Liver (tissue), 9 donors: ENCODE data around the gene DNAJC6. TPM values are rescaled to one million over a fixed set of nuclear protein-coding genes. Genes with fewer than 3 reads are reported as not detected.

Source experiments
- DNase-seq: peaks from one replicate; pipeline ENCODE4 v3.0.0-alpha.2; 2017; ENCODE audit warnings: low spot score
- H3K27ac ChIP-seq, 2 donors: one replicate each; pipeline ENCODE4 v1.7.0; 2013; ENCODE audit warnings: inconsistent platforms in 2 of 2, low read length in 2 of 2, control low read depth in 1 of 2, low read depth in 1 of 2, mild to moderate bottlenecking in 1 of 2
- H3K27me3 ChIP-seq, 4 donors: one replicate each; pipeline versions ENCODE4 v1.6.1 to v1.7.0; 2013; ENCODE audit warnings: low read length in 3 of 4, inconsistent platforms in 1 of 4, mild to moderate bottlenecking in 1 of 4, moderate library complexity in 1 of 4; ENCODE audit not compliant: control insufficient read depth in 4 of 4, insufficient read depth in 4 of 4
- H3K36me3 ChIP-seq, 4 donors: one replicate each; pipeline versions ENCODE4 v1.6.1 to v1.7.0; 2013; ENCODE audit warnings: low read length in 3 of 4, mild to moderate bottlenecking in 3 of 4, low read depth in 1 of 4, moderate library complexity in 1 of 4; ENCODE audit not compliant: control insufficient read depth in 4 of 4, insufficient read depth in 3 of 4
- H3K4me1 ChIP-seq, 4 donors: one replicate each; pipeline versions ENCODE4 v1.6.1 to v1.7.0; 2013; ENCODE audit warnings: low read length in 3 of 4, mild to moderate bottlenecking in 3 of 4, moderate library complexity in 1 of 4; ENCODE audit not compliant: control insufficient read depth in 4 of 4, insufficient read depth in 4 of 4
- H3K4me3 ChIP-seq, 3 donors: one replicate each; pipeline versions ENCODE4 v1.6.1 to v1.7.0; 2013; ENCODE audit warnings: low read length in 3 of 3, control low read depth in 1 of 3, low read depth in 1 of 3, mild to moderate bottlenecking in 1 of 3
- H3K9ac ChIP-seq, 2 donors: one replicate each; pipeline ENCODE4 v1.7.0; 2013; ENCODE audit warnings: low read length in 2 of 2, mild to moderate bottlenecking in 2 of 2, moderate library complexity in 2 of 2, control low read depth in 1 of 2, low read depth in 1 of 2
- H3K9me3 ChIP-seq, 4 donors: one replicate each; pipeline versions ENCODE4 v1.6.1 to v1.7.0; 2013; ENCODE audit warnings: low read length in 3 of 4; ENCODE audit not compliant: control insufficient read depth in 4 of 4
- CTCF ChIP-seq: fragments of 150-350 bp; IDR thresholded peaks from 2 replicates; pipeline ENCODE4 v1.5.1; 2017; ENCODE audit warnings: improper control_type of control experiment, low read depth, low read length; ENCODE audit not compliant: missing input control
- EGR1 ChIP-seq, 2 donors: IDR thresholded peaks; 2 replicates each; pipeline ENCODE4 v1.6.1; 2016 to 2018; ENCODE audit warnings: antibody characterized with exemption in 2 of 2, low read depth in 2 of 2
- FOXA1 ChIP-seq: IDR thresholded peaks from 2 replicates; pipeline ENCODE4 v1.6.1; 2016; ENCODE audit warnings: antibody characterized with exemption
- FOXA2 ChIP-seq: IDR thresholded peaks from 2 replicates; pipeline ENCODE4 v1.6.1; 2016; ENCODE audit warnings: antibody characterized with exemption
- GABPA ChIP-seq, 2 donors: IDR thresholded peaks in 1 of 2; conservative IDR thresholded peaks in 1 of 2; 2 replicates each; pipeline ENCODE4 v1.6.1; 2016; ENCODE audit warnings: antibody characterized with exemption in 2 of 2, mild to moderate bottlenecking in 1 of 2, moderate library complexity in 1 of 2
- JUND ChIP-seq, 2 donors: IDR thresholded peaks; 2 replicates each; pipeline ENCODE4 v1.6.1; 2016; ENCODE audit warnings: antibody characterized with exemption in 2 of 2
- RAD21 ChIP-seq, 2 donors: IDR thresholded peaks; 2 replicates each; pipeline ENCODE4 v1.6.1; 2016; ENCODE audit warnings: antibody characterized with exemption in 2 of 2, mild to moderate bottlenecking in 2 of 2
- RXRA ChIP-seq, 2 donors: IDR thresholded peaks; 2 replicates each; pipeline ENCODE4 v1.6.1; 2017 to 2018; ENCODE audit warnings: antibody characterized with exemption in 2 of 2, mild to moderate bottlenecking in 1 of 2
- SP1 ChIP-seq: IDR thresholded peaks from 2 replicates; pipeline ENCODE4 v1.6.1; 2018; ENCODE audit warnings: antibody characterized with exemption, mild to moderate bottlenecking
- YY1 ChIP-seq: IDR thresholded peaks from 2 replicates; pipeline ENCODE4 v1.6.1; 2016; ENCODE audit warnings: antibody characterized with exemption, mild to moderate bottlenecking
- ZBTB33 ChIP-seq: IDR thresholded peaks from 2 replicates; pipeline ENCODE4 v1.6.1; 2016; ENCODE audit warnings: antibody characterized with exemption
- WGBS: extraction: QIAGEN DNeasy Blood & Tissue Kit; methylation state at CpG from one replicate; pipeline ENCODE4 v1.1.7; 2013; 5-methylcytosine and 5-hydroxymethylcytosine counted together
- polyA plus RNA-seq, 2 donors: library from polyadenylated mRNA; stranded (reverse) in 1 of 2; unstranded in 1 of 2; fragments of 200-250 nt in 1 of 2; fragments of >200 nt in 1 of 2; fragmentation: Nextera tagmentation in 1 of 2; extraction: Ambion mirVana in 1 of 2; gene quantifications; one replicate each; pipeline versions ENCODE4 v1.2.1 to v1.2.3, GENCODE V29; 2013 to 2015
- total RNA-seq, 2 donors: library from RNA; depleted of rRNA; stranded (reverse); fragments of >200 nt; gene quantifications; one replicate each; pipeline ENCODE4 v1.2.3, GENCODE V29; 2014
- TF ChIP-seq, protein P1 (sequence below): IDR thresholded peaks from 2 replicates; pipeline ENCODE4 v1.6.1; 2016; ENCODE audit warnings: antibody characterized with exemption
- TF ChIP-seq, protein P2 (sequence below): IDR thresholded peaks from 2 replicates; pipeline ENCODE4 v1.6.1; 2016; ENCODE audit warnings: antibody characterized with exemption, mild to moderate bottlenecking
- donor health status: healthy.
- donor health status: healthy.
- donor health status: healthy.
- donor health status: healthy.
- donor health status: healthy.

DNAJC6 gene
- total and polyA plus RNA-seq, 4 donors, result 0.15 to 35.0 (median 0.30) TPM

DNA sequence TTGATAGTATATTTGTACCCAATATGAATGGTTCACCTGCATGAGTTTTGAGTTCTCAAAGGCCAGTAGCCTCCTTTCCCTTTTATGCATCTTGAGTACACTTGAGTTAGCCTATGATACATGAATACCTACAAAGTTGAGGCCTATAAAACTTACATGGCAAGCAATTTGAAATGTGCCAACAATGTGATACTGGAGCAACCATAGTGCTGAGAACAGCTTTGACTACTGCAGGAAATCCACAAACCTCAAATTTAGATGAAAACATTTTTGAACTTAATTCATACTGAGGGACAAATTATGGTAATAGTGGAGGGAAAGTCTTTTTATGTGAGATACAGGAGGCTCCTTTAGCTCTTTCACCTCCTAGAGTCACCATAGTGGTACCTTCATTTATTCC is 148.5 kb downstream of the DNAJC6 start:
- TF ChIP-seq, protein P1, sequence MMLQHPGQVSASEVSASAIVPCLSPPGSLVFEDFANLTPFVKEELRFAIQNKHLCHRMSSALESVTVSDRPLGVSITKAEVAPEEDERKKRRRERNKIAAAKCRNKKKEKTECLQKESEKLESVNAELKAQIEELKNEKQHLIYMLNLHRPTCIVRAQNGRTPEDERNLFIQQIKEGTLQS, result no peak
- TF ChIP-seq JUND (IDR thresholded peaks at IDR 0.05), result no peak
- no peak for TF ChIP-seq GABPA (IDR thresholded peaks at IDR 0.05 in 1 of 2, conservative IDR thresholded peaks at IDR 0.05 in 1 of 2)
- DNase-seq, result no peak
- Histone ChIP-seq H3K9ac (no peak overlapping the region), H3K4me1 (peaks cover 0 to 3% (median 0%) of the 10 kb centered on the region in 4 donors), H3K27me3 (no peaks in the 10 kb centered on the region), H3K4me3 (no peak overlapping the region), H3K9me3 (no peaks in the 10 kb centered on the region), H3K27ac (no peak overlapping the region), H3K36me3 (no peaks in the 10 kb centered on the region)

- 66% methylated on average over 2 of the region's 2 CpGs for WGBS
- H3K9me3 ChIP-seq, result no peaks in the 10 kb centered on the region
- H3K4me3 ChIP-seq, result no peak overlapping the region
- H3K9ac ChIP-seq, result no peak overlapping the region
- peaks cover 0 to 3% (median 0%) of the 10 kb centered on the region in 4 donors for H3K4me1 ChIP-seq
- TF ChIP-seq YY1 (no peak), RXRA (IDR thresholded peaks at IDR 0.05) (no peak), FOXA2 (no peak), ZBTB33 (no peak)
- no peaks in the 10 kb centered on the region for H3K27me3 ChIP-seq
- no peak overlapping the region for H3K27ac ChIP-seq
- no peak for DNase-seq
- no peaks in the 10 kb centered on the region for H3K36me3 ChIP-seq
Observed at GRCh38 chr1:65458730-65459396, 149.5 kb downstream of the DNAJC6 start.

GRCh38 chr1:65459397-65459768 is 150.0 kb downstream of the DNAJC6 start:
- Histone ChIP-seq H3K27me3 (no peaks in the 10 kb centered on the region), H3K4me1 (peaks cover 0 to 3% (median 0%) of the 10 kb centered on the region in 4 donors), H3K4me3 (no peak overlapping the region), H3K36me3 (no peaks in the 10 kb centered on the region), H3K9me3 (no peaks in the 10 kb centered on the region), H3K27ac (no peak overlapping the region), H3K9ac (no peak overlapping the region)
- WGBS, result 88% methylated on average over 1 of the region's 1 CpG
- no peak for DNase-seq
- TF ChIP-seq SP1 (no peak), FOXA1 (no peak), CTCF (peak; percentile 40), JUND (IDR thresholded peaks at IDR 0.05) (no peak), RAD21 (IDR thresholded peaks at IDR 0.05) (peak; percentile 63 to 83), GABPA (IDR thresholded peaks at IDR 0.05 in 1 of 2, conservative IDR thresholded peaks at IDR 0.05 in 1 of 2) (no peak), EGR1 (IDR thresholded peaks at IDR 0.05; ENCODE audit: low read depth in 2 of 2) (no peak)
- TF ChIP-seq, protein P2, sequence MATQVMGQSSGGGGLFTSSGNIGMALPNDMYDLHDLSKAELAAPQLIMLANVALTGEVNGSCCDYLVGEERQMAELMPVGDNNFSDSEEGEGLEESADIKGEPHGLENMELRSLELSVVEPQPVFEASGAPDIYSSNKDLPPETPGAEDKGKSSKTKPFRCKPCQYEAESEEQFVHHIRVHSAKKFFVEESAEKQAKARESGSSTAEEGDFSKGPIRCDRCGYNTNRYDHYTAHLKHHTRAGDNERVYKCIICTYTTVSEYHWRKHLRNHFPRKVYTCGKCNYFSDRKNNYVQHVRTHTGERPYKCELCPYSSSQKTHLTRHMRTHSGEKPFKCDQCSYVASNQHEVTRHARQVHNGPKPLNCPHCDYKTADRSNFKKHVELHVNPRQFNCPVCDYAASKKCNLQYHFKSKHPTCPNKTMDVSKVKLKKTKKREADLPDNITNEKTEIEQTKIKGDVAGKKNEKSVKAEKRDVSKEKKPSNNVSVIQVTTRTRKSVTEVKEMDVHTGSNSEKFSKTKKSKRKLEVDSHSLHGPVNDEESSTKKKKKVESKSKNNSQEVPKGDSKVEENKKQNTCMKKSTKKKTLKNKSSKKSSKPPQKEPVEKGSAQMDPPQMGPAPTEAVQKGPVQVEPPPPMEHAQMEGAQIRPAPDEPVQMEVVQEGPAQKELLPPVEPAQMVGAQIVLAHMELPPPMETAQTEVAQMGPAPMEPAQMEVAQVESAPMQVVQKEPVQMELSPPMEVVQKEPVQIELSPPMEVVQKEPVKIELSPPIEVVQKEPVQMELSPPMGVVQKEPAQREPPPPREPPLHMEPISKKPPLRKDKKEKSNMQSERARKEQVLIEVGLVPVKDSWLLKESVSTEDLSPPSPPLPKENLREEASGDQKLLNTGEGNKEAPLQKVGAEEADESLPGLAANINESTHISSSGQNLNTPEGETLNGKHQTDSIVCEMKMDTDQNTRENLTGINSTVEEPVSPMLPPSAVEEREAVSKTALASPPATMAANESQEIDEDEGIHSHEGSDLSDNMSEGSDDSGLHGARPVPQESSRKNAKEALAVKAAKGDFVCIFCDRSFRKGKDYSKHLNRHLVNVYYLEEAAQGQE, result no peak
